Epithelial cell of umbilical artery (primary cell): Measurements from ENCODE around the gene NIPSNAP2. TPM values are rescaled to one million over a fixed set of nuclear protein-coding genes. Genes with fewer than 3 reads are reported as not detected.

Experiments
- total RNA-seq: library from RNA; depleted of rRNA; stranded (reverse); fragments of >200 nt; gene quantifications from 2 replicates; pipeline ENCODE4 v1.2.3, GENCODE V29; 2014

NIPSNAP2 gene
- 35.6 and 41.6 TPM in 2 replicates for total RNA-seq

GRCh38 chr7:55964261-55965099 is at the start of gene NIPSNAP2:
Gene NIPSNAP2 (plus strand): TSS chr7:55964585. CDS start chr7:55964610, 25 bp downstream.

GRCh38 chr7:55951637-55952351 is 12.6 kb upstream of the NIPSNAP2 start, which contains the start of gene MRPS17:
Gene MRPS17 (plus strand): TSS chr7:55951877. CDS start chr7:55953196, 1,319 bp downstream.

Other genes starting within 250 kb of the NIPSNAP2 start
- not detected in 2 replicates for gene SEPTIN14, start 101.8 kb upstream of the NIPSNAP2 start, total RNA-seq
- 1.9 and 2.4 TPM in 2 replicates for gene ZNF713, start 77.1 kb upstream of the NIPSNAP2 start, total RNA-seq
- gene MRPS17, start 12.7 kb upstream of the NIPSNAP2 start, total RNA-seq: 23.7 and 33.3 TPM in 2 replicates
- gene PSPH, start 86.9 kb downstream of the NIPSNAP2 start, total RNA-seq: 49.0 and 110 TPM in 2 replicates
- 322 and 375 TPM in 2 replicates for gene CCT6A, start 87.2 kb downstream of the NIPSNAP2 start, total RNA-seq
- gene SUMF2, start 99.7 kb downstream of the NIPSNAP2 start, total RNA-seq: 160 and 166 TPM in 2 replicates
- gene PHKG1, start 128.4 kb downstream of the NIPSNAP2 start, total RNA-seq: not detected in 2 replicates
- gene CHCHD2, start 141.9 kb downstream of the NIPSNAP2 start, total RNA-seq: 358 and 559 TPM in 2 replicates
- not detected in 2 replicates for gene NUPR2, start 151.8 kb downstream of the NIPSNAP2 start, total RNA-seq